GM20000 (cell line): ENCODE results near the gene COG7.

Experiments
- DNase-seq: peaks from one replicate; pipeline ENCODE4 v3.0.0; 2012; ENCODE audit warnings: low spot score
- CTCF ChIP-seq: IDR thresholded peaks from 2 replicates; pipeline ENCODE4 v1.5.1; 2012; ENCODE audit warnings: mild to moderate bottlenecking, control low read depth; ENCODE audit errors: extremely low read depth, missing control alignments

Gene COG7

GRCh38 chr16:23452572-23453337, at the start of gene COG7:
Gene COG7 (minus strand): TSS chr16:23453189. CDS start chr16:23452994, 195 bp downstream.
- no peak for TF ChIP-seq CTCF
- peak; percentile 84 for DNase-seq

GRCh38 chr16:23502466-23502865, 49.5 kb upstream of the COG7 start:
- no peak for TF ChIP-seq CTCF
- DNase-seq: no peak

GRCh38 chr16:23501291-23501690, 48.3 kb upstream of the COG7 start:
- DNase-seq: no peak
- no peak for TF ChIP-seq CTCF

GRCh38 chr16:23500862-23501225, 47.9 kb upstream of the COG7 start:
- TF ChIP-seq CTCF: no peak
- DNase-seq: no peak

- no peak for TF ChIP-seq CTCF
- no peak for DNase-seq
Observed at GRCh38 chr16:23500212-23500861, 47.3 kb upstream of the COG7 start.

- no peak for DNase-seq
- TF ChIP-seq CTCF: no peak
Observed at GRCh38 chr16:23499801-23500200, 46.8 kb upstream of the COG7 start.

- DNase-seq: no peak
- TF ChIP-seq CTCF: no peak
Observed at GRCh38 chr16:23498863-23499262, 45.9 kb upstream of the COG7 start.
